ENCODE data around the gene BRCA1. TPM values are rescaled to one million over a fixed set of nuclear protein-coding genes. Genes with fewer than 3 reads are reported as not detected.

BRCA1 gene
- polyA plus RNA-seq, 1 donor from 2014 or later = 1.0 TPM

DNA sequence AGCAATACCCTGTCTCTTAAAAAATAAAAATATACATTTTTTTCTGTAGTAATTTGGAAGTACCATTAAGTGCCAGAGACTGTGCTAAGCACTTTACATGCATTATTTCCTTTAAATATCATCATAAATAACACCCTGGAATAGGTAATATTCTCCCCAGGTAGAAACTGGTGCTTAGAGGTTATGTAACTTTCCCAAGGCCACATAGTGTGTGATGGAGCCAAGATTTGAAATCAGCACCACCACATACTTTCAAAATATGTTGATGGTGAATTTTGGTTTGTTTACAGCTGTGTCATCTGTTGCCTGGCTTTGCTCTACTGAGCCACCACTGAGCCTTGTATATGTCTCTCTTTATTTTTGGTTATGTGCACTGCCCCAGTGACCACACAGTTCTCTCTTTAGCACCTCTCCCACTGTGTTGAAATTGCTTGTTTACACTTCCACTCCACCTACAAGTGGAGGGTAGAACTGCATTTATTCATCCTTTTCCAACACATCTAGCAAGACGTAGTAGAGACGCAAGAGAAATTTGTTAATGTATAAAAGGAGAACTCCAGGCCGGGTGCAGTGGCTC, 26.8 kb upstream of the BRCA1 start:
- H3K27me3 ChIP-seq (ENCODE audit: insufficient read depth, low read depth, low read length) = no peaks in the 10 kb centered on the region
- TF ChIP-seq POLR2AphosphoS5 (IDR thresholded peaks at IDR 0.05) (no peak), RAD21 (conservative IDR thresholded peaks at IDR 0.05) (no peak), EP300 (conservative IDR thresholded peaks at IDR 0.05; ENCODE audit: poor library complexity, severe bottlenecking) (no peak)
- TF ChIP-seq, protein P1, sequence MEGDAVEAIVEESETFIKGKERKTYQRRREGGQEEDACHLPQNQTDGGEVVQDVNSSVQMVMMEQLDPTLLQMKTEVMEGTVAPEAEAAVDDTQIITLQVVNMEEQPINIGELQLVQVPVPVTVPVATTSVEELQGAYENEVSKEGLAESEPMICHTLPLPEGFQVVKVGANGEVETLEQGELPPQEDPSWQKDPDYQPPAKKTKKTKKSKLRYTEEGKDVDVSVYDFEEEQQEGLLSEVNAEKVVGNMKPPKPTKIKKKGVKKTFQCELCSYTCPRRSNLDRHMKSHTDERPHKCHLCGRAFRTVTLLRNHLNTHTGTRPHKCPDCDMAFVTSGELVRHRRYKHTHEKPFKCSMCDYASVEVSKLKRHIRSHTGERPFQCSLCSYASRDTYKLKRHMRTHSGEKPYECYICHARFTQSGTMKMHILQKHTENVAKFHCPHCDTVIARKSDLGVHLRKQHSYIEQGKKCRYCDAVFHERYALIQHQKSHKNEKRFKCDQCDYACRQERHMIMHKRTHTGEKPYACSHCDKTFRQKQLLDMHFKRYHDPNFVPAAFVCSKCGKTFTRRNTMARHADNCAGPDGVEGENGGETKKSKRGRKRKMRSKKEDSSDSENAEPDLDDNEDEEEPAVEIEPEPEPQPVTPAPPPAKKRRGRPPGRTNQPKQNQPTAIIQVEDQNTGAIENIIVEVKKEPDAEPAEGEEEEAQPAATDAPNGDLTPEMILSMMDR (IDR thresholded peaks at IDR 0.05; ENCODE audit: poor library complexity, severe bottlenecking) = no peak
- TF ChIP-seq, protein P2, sequence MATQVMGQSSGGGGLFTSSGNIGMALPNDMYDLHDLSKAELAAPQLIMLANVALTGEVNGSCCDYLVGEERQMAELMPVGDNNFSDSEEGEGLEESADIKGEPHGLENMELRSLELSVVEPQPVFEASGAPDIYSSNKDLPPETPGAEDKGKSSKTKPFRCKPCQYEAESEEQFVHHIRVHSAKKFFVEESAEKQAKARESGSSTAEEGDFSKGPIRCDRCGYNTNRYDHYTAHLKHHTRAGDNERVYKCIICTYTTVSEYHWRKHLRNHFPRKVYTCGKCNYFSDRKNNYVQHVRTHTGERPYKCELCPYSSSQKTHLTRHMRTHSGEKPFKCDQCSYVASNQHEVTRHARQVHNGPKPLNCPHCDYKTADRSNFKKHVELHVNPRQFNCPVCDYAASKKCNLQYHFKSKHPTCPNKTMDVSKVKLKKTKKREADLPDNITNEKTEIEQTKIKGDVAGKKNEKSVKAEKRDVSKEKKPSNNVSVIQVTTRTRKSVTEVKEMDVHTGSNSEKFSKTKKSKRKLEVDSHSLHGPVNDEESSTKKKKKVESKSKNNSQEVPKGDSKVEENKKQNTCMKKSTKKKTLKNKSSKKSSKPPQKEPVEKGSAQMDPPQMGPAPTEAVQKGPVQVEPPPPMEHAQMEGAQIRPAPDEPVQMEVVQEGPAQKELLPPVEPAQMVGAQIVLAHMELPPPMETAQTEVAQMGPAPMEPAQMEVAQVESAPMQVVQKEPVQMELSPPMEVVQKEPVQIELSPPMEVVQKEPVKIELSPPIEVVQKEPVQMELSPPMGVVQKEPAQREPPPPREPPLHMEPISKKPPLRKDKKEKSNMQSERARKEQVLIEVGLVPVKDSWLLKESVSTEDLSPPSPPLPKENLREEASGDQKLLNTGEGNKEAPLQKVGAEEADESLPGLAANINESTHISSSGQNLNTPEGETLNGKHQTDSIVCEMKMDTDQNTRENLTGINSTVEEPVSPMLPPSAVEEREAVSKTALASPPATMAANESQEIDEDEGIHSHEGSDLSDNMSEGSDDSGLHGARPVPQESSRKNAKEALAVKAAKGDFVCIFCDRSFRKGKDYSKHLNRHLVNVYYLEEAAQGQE (IDR thresholded peaks at IDR 0.05; ENCODE audit: borderline replicate concordance) = no peak

DNA sequence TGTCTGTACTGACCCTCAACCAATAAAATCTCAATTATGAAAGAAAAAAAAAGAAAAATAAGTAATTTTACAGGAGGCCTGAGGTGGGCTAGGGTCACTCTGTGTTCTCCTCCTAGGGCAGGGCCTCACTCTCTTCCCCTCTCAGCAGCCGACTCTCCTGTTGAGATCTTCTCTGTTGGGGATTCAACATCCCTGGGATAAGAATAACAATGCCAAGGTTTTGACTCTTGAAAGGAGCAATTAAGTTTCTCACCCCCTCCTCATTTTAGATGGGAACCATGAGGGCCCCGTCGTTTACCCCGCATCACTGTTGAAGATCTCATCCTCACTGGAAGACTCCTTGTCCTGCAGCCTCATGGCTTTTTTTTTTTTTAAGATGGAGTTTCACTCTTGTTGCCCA, 21.5 kb upstream of the BRCA1 start:
- Histone ChIP-seq H3K4me2 (ENCODE audit: low read length) (no peak overlapping the region), H3K4me3 (ENCODE audit: low read length) (no peak overlapping the region), H3F3A (ENCODE audit: insufficient read depth, low read length, poor library complexity, severe bottlenecking) (no peaks in the 10 kb centered on the region)

More for the DNA sequence above, 26.8 kb upstream of the BRCA1 start:
- Histone ChIP-seq H3K9me3 (ENCODE audit: low read length) (no peaks in the 10 kb centered on the region), H3K79me2 (replicated peaks; ENCODE audit: insufficient read depth, low read length) (no peaks in the 10 kb centered on the region), H4K20me1 (ENCODE audit: insufficient read depth) (no peaks in the 10 kb centered on the region), H2AFZ (ENCODE audit: low read depth, low read length) (no peak overlapping the region), H3K36me3 (ENCODE audit: insufficient read depth, low read length) (no peaks in the 10 kb centered on the region), H3K9ac (ENCODE audit: low read length) (no peak overlapping the region), H3K9me2 (ENCODE audit: insufficient read depth, low read length) (no peaks in the 10 kb centered on the region), H3K4me3 (ENCODE audit: low read length) (no peak overlapping the region), H3K27ac (ENCODE audit: low read length) (no peak overlapping the region), H3F3A (ENCODE audit: insufficient read depth, low read length, poor library complexity, severe bottlenecking) (no peaks in the 10 kb centered on the region), H3K4me2 (ENCODE audit: low read length) (no peak overlapping the region)

More for the DNA sequence above, 21.5 kb upstream of the BRCA1 start:
- Histone ChIP-seq H3K9me2 (ENCODE audit: insufficient read depth, low read length) (no peaks in the 10 kb centered on the region), H2AFZ (ENCODE audit: low read depth, low read length) (no peak overlapping the region), H4K20me1 (ENCODE audit: insufficient read depth) (no peaks in the 10 kb centered on the region), H3K36me3 (ENCODE audit: insufficient read depth, low read length) (no peaks in the 10 kb centered on the region), H3K27ac (ENCODE audit: low read length) (no peak overlapping the region), H3K9me3 (ENCODE audit: low read length) (no peaks in the 10 kb centered on the region), H3K9ac (ENCODE audit: low read length) (no peak overlapping the region), H3K27me3 (ENCODE audit: insufficient read depth, low read depth, low read length) (no peaks in the 10 kb centered on the region), H3K79me2 (replicated peaks; ENCODE audit: insufficient read depth, low read length) (no peaks in the 10 kb centered on the region)
- TF ChIP-seq, protein P2 (IDR thresholded peaks at IDR 0.05; ENCODE audit: borderline replicate concordance) = no peak
- no peak for TF ChIP-seq MXI1 (conservative IDR thresholded peaks at IDR 0.05; ENCODE audit: poor library complexity, severe bottlenecking)
- TF ChIP-seq POLR2AphosphoS5 (IDR thresholded peaks at IDR 0.05) = no peak
- TF ChIP-seq RAD21 (conservative IDR thresholded peaks at IDR 0.05) = no peak
- TF ChIP-seq EP300 (conservative IDR thresholded peaks at IDR 0.05; ENCODE audit: poor library complexity, severe bottlenecking) = no peak
- TF ChIP-seq, protein P1 (IDR thresholded peaks at IDR 0.05; ENCODE audit: poor library complexity, severe bottlenecking) = no peak
- TF ChIP-seq TAF1 (IDR thresholded peaks at IDR 0.05; ENCODE audit: low read depth) = no peak

All from neural cell (in vitro differentiated cells).